Skeletal muscle tissue (tissue), 4 donors: ENCODE results near the gene TCHP. TPM values are rescaled to one million over a fixed set of nuclear protein-coding genes. Genes with fewer than 3 reads are reported as not detected.
A peak's percentile ranks its signal among the peaks of the same experiment; 100 is the strongest.

Experiments used
- H3K27ac ChIP-seq: one replicate; pipeline ENCODE4 v1.7.0; 2013; ENCODE audit warnings: mild to moderate bottlenecking, low read depth, low read length, inconsistent platforms
- H3K27me3 ChIP-seq, 3 donors: one replicate each; pipeline ENCODE4 v1.7.0; 2013; ENCODE audit warnings: low read length in 3 of 3; ENCODE audit not compliant: control insufficient read depth in 3 of 3, insufficient read depth in 3 of 3
- H3K36me3 ChIP-seq, 3 donors: one replicate each; pipeline ENCODE4 v1.7.0; 2013; ENCODE audit warnings: low read length in 3 of 3; ENCODE audit not compliant: control insufficient read depth in 3 of 3, insufficient read depth in 3 of 3
- H3K4me1 ChIP-seq, 3 donors: one replicate each; pipeline ENCODE4 v1.7.0; 2013; ENCODE audit warnings: low read length in 3 of 3, mild to moderate bottlenecking in 3 of 3; ENCODE audit not compliant: control insufficient read depth in 3 of 3, insufficient read depth in 3 of 3
- H3K4me3 ChIP-seq, 3 donors: one replicate each; pipeline ENCODE4 v1.7.0; 2013; ENCODE audit warnings: low read length in 3 of 3
- H3K9ac ChIP-seq, 3 donors: one replicate each; pipeline ENCODE4 v1.7.0; 2013; ENCODE audit warnings: low read length in 3 of 3, mild to moderate bottlenecking in 3 of 3, moderate library complexity in 2 of 3, low read depth in 1 of 3
- H3K9me3 ChIP-seq, 3 donors: one replicate each; pipeline ENCODE4 v1.7.0; 2013; ENCODE audit warnings: low read length in 3 of 3; ENCODE audit not compliant: control insufficient read depth in 3 of 3
- total RNA-seq: library from RNA; depleted of rRNA; stranded (reverse); fragments of >200 nt; gene quantifications from one replicate; pipeline ENCODE4 v1.2.3, GENCODE V29; 2014
- donor health status: Osteomylitis.

TCHP gene
- total RNA-seq, 1 donor from 2014 or later = 3.7 TPM

DNA sequence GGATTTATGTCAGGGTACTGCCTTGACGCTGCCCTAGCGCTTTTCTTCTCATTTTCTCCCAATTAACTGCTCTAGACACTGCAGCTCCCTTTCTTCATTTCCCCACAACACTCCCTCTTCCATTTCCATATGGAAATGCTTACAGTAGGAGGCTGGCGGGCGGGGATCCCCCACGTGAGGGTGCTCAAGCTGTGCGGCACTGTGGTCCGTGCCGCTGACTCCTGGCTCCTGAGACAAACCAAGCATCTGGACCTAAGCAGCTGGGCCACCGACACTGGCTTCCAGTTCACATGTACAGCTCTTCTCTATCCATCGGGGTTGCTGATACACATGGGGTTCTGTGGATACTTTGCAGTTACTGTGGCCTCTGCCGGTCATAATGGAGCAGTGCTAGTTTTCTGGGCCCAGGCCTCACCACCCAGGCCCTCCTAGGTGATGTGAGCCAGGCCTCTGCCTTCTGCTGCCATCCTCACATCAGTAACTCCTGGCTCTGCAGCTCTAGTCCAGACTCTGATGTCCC lies 20.2 kb downstream of the TCHP start:
- Histone ChIP-seq H3K9me3 (no peaks in the 10 kb centered on the region), H3K27ac (no peak overlapping the region), H3K4me3 (no peak overlapping the region), H3K4me1 (no peaks in the 10 kb centered on the region), H3K36me3 (peaks cover 29 to 45% (median 45%) of the 10 kb centered on the region in 3 donors), H3K27me3 (no peaks in the 10 kb centered on the region), H3K9ac (no peak overlapping the region)

DNA sequence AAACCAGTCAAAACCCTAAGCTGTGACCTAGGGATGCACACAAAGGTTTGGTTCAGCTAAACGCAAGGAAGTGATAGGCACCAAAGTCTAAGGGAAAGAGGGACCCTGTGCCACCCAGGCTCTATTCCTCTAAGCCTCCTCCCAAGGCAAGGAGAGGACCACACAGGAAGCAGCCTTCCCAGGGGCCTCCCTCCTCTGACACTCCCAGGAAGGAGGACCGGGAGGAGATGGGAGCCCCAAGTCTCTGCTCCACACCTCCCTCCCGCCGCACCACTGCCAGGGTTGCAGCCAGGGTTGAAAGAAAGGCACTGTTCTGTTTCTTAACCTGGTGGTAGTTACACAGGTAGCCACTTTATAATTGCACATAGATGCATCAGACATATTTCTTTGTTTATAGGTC lies 21.9 kb downstream of the TCHP start:
- Histone ChIP-seq H3K9me3 (no peaks in the 10 kb centered on the region), H3K9ac (no peak overlapping the region), H3K27ac (no peak overlapping the region), H3K36me3 (peaks cover 17 to 31% (median 29%) of the 10 kb centered on the region in 3 donors), H3K27me3 (no peaks in the 10 kb centered on the region), H3K4me1 (no peaks in the 10 kb centered on the region), H3K4me3 (no peak overlapping the region)

DNA sequence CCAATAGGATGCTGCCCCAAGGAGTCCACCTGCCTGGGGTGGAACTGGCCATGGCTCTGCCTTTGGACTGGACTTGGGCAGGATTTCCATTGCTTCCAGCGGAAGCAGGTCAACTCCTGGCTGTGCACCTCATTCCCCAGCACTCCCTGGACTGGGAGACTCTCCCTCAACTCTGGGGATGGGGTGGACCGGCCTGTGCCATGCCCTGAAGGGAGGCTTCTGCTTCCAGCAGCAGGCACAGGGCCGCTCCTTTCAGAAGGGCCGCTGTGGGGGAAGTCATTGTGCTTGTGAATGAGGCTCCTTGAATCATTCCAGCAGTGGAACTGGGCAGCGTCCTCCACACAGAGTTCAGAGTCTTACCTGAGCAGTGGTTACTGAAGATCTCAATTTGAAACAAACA lies 23.0 kb downstream of the TCHP start:
- no peak overlapping the region for H3K4me3 ChIP-seq

DNA sequence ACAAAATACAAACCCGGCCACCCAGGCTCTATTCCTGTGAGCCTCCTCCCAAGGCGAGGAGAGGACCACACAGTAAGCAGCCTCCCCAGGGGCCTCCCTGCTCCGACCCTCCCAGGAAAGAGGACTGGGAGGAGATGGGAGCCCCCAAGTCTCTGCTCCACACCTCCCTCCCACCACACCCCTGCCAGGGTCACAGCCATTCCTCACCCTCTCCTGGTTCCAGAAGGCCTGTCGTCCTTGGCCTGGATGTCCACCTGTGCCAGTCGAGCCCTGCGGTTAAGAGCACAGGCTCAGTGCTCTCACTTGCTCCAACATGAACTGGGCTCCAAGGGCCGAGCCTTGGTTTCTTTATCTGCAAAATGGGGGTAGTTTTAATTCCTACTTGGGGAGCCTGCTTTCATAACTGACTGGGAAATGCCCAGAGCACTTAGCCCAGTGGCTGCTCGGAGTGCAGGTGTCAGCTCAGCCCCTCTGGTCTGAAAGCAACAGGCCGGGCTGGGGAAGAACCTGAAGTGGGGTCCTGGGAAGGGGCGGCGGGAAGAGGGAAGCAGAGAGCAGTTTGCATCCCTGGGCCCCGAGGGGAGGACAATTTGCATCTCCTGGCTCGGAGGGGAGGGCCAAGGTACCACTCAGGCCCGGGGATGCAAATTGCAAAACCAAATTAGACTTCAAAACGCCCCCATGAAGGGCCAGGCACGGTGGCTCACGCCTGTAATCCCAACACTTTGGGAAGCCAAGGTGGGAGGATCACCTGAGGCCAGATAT lies 23.6 kb downstream of the TCHP start:
- Histone ChIP-seq H3K36me3 (peaks cover 11 to 19% (median 16%) of the 10 kb centered on the region in 3 donors), H3K4me1 (peaks cover 5 to 11% (median 9%) of the 10 kb centered on the region in 3 donors), H3K9ac (no peak overlapping the region), H3K4me3 (no peak overlapping the region), H3K27me3 (no peaks in the 10 kb centered on the region), H3K9me3 (no peaks in the 10 kb centered on the region), H3K27ac (no peak overlapping the region)

More for the DNA sequence above, 23.0 kb downstream of the TCHP start:
- H3K27me3 ChIP-seq = no peaks in the 10 kb centered on the region
- H3K9ac ChIP-seq = no peak overlapping the region
- no peak overlapping the region for H3K27ac ChIP-seq
- peaks cover 1 to 5% (median 4%) of the 10 kb centered on the region in 3 donors for H3K4me1 ChIP-seq
- peaks cover 11 to 20% (median 18%) of the 10 kb centered on the region in 3 donors for H3K36me3 ChIP-seq
- H3K9me3 ChIP-seq = no peaks in the 10 kb centered on the region

- Histone ChIP-seq H3K27ac (no peak overlapping the region), H3K27me3 (no peaks in the 10 kb centered on the region), H3K9me3 (no peaks in the 10 kb centered on the region), H3K4me3 (no peak overlapping the region), H3K36me3 (peaks cover 8 to 22% (median 12%) of the 10 kb centered on the region in 3 donors), H3K9ac (no peak overlapping the region), H3K4me1 (peaks cover 5 to 11% (median 9%) of the 10 kb centered on the region in 3 donors)
Observed at GRCh38 chr12:109925185-109925840, 25.2 kb downstream of the TCHP start.

- Histone ChIP-seq H3K4me1 (peaks cover 5 to 11% (median 9%) of the 10 kb centered on the region in 3 donors), H3K9me3 (no peaks in the 10 kb centered on the region), H3K9ac (no peak overlapping the region), H3K36me3 (peaks cover 12 to 23% (median 13%) of the 10 kb centered on the region in 3 donors), H3K4me3 (no peak overlapping the region), H3K27me3 (no peaks in the 10 kb centered on the region), H3K27ac (no peak overlapping the region)
Observed at GRCh38 chr12:109926016-109926415, 25.9 kb downstream of the TCHP start.

- H3K27ac ChIP-seq = no peak overlapping the region
- H3K4me1 ChIP-seq = peaks cover 5 to 11% (median 9%) of the 10 kb centered on the region in 3 donors
- H3K9ac ChIP-seq = no peak overlapping the region
- no peak overlapping the region for H3K4me3 ChIP-seq
- H3K27me3 ChIP-seq = no peaks in the 10 kb centered on the region
- peaks cover 18 to 25% (median 18%) of the 10 kb centered on the region in 3 donors for H3K36me3 ChIP-seq
- no peaks in the 10 kb centered on the region for H3K9me3 ChIP-seq
Observed at GRCh38 chr12:109926488-109927210, 26.6 kb downstream of the TCHP start.

DNA sequence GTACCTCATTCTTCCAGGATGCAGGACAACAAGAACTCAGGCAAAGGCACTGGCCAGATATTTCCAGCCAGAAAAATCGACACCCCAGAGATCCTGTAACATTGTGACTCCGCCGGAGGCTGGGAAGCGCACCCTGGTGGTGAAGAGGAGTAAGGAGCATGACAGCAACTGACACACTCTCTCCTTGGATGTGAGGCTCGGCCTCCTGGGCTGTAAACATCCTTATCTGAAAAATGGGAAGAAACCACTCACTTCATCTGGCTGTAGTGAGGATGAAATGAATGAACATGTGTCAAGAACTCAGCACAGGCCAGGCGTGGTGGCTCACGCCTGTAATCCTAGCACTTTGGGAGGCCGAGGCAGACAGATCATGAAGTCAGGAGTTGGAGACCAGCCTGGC lies 27.5 kb downstream of the TCHP start:
- Histone ChIP-seq H3K27ac (no peak overlapping the region), H3K9ac (no peak overlapping the region), H3K36me3 (peaks cover 25 to 33% (median 28%) of the 10 kb centered on the region in 3 donors), H3K27me3 (no peaks in the 10 kb centered on the region), H3K9me3 (no peaks in the 10 kb centered on the region), H3K4me1 (peaks cover 5 to 11% (median 9%) of the 10 kb centered on the region in 3 donors), H3K4me3 (no peak overlapping the region)

- H3K9me3 ChIP-seq = no peaks in the 10 kb centered on the region
- no peak overlapping the region for H3K4me3 ChIP-seq
- peaks cover 31 to 38% (median 33%) of the 10 kb centered on the region in 3 donors for H3K36me3 ChIP-seq
- H3K9ac ChIP-seq = peak overlapping the region in 1 of 3 donors; percentile 33
- H3K27ac ChIP-seq = no peak overlapping the region
- peaks cover 5 to 11% (median 9%) of the 10 kb centered on the region in 3 donors for H3K4me1 ChIP-seq
- H3K27me3 ChIP-seq = no peaks in the 10 kb centered on the region
Observed at GRCh38 chr12:109928058-109928656, 28.1 kb downstream of the TCHP start.
